ENCODE results near the gene MAP10. TPM values are rescaled to one million over a fixed set of nuclear protein-coding genes. Genes with fewer than 3 reads are reported as not detected.

Gene MAP10
- total and polyA plus RNA-seq, 3 donors from 2014 or later: 1.6 to 9.1 (median 8.4) TPM

DNA sequence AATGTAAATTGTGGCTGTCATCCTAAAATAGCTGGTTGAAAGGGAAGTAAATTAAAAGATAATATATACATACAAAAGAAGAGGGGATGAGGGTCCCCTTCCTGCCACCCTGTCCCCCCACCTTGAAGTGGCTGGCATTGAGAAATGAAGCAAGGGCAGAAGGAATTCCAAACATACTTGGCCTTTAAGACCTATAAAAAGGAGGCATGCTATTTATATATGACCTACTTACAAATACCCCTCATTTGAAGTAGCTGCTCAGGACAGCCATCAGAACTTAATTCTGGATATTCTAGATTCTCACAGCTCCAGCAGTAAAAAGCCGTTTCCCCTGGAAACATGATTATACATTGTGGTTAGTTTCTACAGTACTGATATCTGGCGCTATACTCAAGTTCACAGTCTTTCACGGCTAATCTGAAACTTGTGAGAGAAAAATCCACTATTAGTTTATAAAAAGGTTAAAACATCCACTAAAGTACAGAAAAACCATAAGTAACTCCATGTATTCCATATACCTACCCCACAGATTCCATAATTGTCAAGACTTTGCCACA lies 9.6 kb upstream of the MAP10 start:
- no peak for TF ChIP-seq CTCF (IDR thresholded peaks at IDR 0.05)
- no peak for TF ChIP-seq POLR2A (IDR thresholded peaks at IDR 0.05)
- H3K36me3 ChIP-seq (ENCODE audit: low read depth, missing control alignments): no peaks in the 10 kb centered on the region
- DNase-seq: no peak
- H3K9me3 ChIP-seq: no peaks in the 10 kb centered on the region
- 59 to 69% methylated on average over 3 of the region's 3 CpGs for WGBS, 2 donors
- intact Hi-C loops (cut with DNase I; ENCODE audit: low total_unique reads): no loop called here
- H3K27ac ChIP-seq: no peak overlapping the region
- H3K4me1 ChIP-seq: no peaks in the 10 kb centered on the region
- H3K4me3 ChIP-seq: no peak overlapping the region
- H3K27me3 ChIP-seq: no peaks in the 10 kb centered on the region

GRCh38 chr1:232797856-232798510 lies 7.2 kb upstream of the MAP10 start:
- Histone ChIP-seq H3K27me3 (no peaks in the 10 kb centered on the region), H3K4me1 (no peaks in the 10 kb centered on the region), H3K36me3 (ENCODE audit: low read depth, missing control alignments) (no peaks in the 10 kb centered on the region), H3K27ac (no peak overlapping the region), H3K9me3 (no peaks in the 10 kb centered on the region), H3K4me3 (no peak overlapping the region)
- TF ChIP-seq POLR2A (IDR thresholded peaks at IDR 0.05) (no peak), CTCF (IDR thresholded peaks at IDR 0.05) (no peak)
- no peak for DNase-seq
- intact Hi-C loops (cut with DNase I; ENCODE audit: low total_unique reads): no loop called here
- WGBS, 2 donors: 30 to 50% methylated on average over 6 of the region's 6 CpGs

- WGBS, 2 donors: 90 to 97% methylated on average over 2 of the region's 2 CpGs
- H3K27me3 ChIP-seq: no peaks in the 10 kb centered on the region
- no peaks in the 10 kb centered on the region for H3K36me3 ChIP-seq (ENCODE audit: low read depth, missing control alignments)
- H3K4me1 ChIP-seq: no peaks in the 10 kb centered on the region
- intact Hi-C loops (cut with DNase I; ENCODE audit: low total_unique reads): no loop called here
- no peak overlapping the region for H3K27ac ChIP-seq
- H3K4me3 ChIP-seq: no peak overlapping the region
- DNase-seq: no peak
- no peaks in the 10 kb centered on the region for H3K9me3 ChIP-seq
- TF ChIP-seq POLR2A (IDR thresholded peaks at IDR 0.05) (no peak), CTCF (IDR thresholded peaks at IDR 0.05) (no peak)
Observed at GRCh38 chr1:232798920-232799319, 6.3 kb upstream of the MAP10 start.

GRCh38 chr1:232806186-232806510 lies 932 bp downstream of the MAP10 start:
- WGBS, 2 donors: 54 to 66% methylated on average over 3 of the region's 3 CpGs

More at GRCh38 chr1:232806186-232806510, 932 bp downstream of the MAP10 start:
- TF ChIP-seq CTCF (IDR thresholded peaks at IDR 0.05): no peak
- no peak for TF ChIP-seq POLR2A (IDR thresholded peaks at IDR 0.05)
- Histone ChIP-seq H3K9me3 (no peaks in the 10 kb centered on the region), H3K4me3 (peak overlapping the region; percentile 74 to 81), H3K27me3 (no peaks in the 10 kb centered on the region), H3K36me3 (ENCODE audit: low read depth, missing control alignments) (no peaks in the 10 kb centered on the region), H3K27ac (no peak overlapping the region), H3K4me1 (no peaks in the 10 kb centered on the region)
- intact Hi-C loops (cut with DNase I; ENCODE audit: low total_unique reads): no loop called here
- no peak for DNase-seq

Data from testis (tissue), 3 donors.